Measurements from ENCODE around the gene KIF5C. TPM values are rescaled to one million over a fixed set of nuclear protein-coding genes. Genes with fewer than 3 reads are reported as not detected.

The KIF5C gene
- total and polyA plus RNA-seq, 7 donors: 0.22 to 1.1 (median 0.59) TPM

GRCh38 chr2:148865512-148865911, 9.5 kb upstream of the KIF5C start:
- WGBS, 3 donors: 85 to 88% (median 85%) methylated on average over 5 of the region's 5 CpGs
- Histone ChIP-seq H3K27me3 (ENCODE audit: insufficient read depth in 3 of 3, low read length in 2 of 3) (peaks cover 0 to 10% (median 0%) of the 10 kb centered on the region in 3 donors), H3K27ac (no peak overlapping the region), H3K36me3 (ENCODE audit: insufficient read depth in 1 of 2, low read depth in 1 of 2) (no peaks in the 10 kb centered on the region), H3K4me1 (no peaks in the 10 kb centered on the region), H3K4me3 (no peak overlapping the region), H3K9me3 (no peaks in the 10 kb centered on the region)
- ATAC-seq: no peak
- DNase-seq: no peak
- TF ChIP-seq, protein P1, sequence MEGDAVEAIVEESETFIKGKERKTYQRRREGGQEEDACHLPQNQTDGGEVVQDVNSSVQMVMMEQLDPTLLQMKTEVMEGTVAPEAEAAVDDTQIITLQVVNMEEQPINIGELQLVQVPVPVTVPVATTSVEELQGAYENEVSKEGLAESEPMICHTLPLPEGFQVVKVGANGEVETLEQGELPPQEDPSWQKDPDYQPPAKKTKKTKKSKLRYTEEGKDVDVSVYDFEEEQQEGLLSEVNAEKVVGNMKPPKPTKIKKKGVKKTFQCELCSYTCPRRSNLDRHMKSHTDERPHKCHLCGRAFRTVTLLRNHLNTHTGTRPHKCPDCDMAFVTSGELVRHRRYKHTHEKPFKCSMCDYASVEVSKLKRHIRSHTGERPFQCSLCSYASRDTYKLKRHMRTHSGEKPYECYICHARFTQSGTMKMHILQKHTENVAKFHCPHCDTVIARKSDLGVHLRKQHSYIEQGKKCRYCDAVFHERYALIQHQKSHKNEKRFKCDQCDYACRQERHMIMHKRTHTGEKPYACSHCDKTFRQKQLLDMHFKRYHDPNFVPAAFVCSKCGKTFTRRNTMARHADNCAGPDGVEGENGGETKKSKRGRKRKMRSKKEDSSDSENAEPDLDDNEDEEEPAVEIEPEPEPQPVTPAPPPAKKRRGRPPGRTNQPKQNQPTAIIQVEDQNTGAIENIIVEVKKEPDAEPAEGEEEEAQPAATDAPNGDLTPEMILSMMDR (IDR thresholded peaks at IDR 0.05): no peak
- intact Hi-C loops (cut with DNase I): no loop called here

- H3K4me1 ChIP-seq: no peaks in the 10 kb centered on the region
Measured at GRCh38 chr2:148866091-148866490, 8.9 kb upstream of the KIF5C start.

DNA sequence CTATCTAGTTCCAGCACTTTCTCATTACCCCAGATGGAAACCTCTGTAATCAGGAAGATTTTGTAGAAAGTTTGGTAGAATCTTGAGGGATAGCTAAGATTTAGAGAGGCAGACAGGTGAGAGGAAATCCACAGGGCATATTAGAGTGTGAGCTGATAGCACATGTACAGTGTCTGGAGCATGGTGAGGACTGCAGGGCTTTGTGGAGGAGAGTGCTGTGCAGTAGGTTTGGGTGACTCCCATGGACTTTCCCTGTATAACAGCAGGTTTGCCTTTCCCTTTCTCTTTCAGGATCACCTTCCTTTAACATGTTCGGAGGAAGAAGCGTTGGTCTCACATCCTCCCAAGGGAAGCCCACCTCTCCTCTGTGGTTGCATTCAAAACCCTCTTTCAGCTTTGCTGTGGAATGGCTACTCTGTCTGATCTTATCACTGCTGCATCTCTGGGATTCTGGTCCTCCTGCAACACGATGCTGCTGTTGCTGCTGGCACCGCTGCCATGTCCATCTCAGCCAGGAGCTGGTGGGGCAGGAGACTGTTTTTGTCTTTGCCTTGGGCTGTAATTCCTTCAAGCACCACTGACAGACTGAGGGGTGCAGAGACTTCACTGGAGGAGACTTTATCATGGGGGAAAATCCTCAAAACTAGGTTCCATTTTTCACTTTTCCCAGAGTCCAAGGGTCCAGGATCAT, 7.8 kb upstream of the KIF5C start:
- ATAC-seq (no peak), DNase-seq (no peak)
- Histone ChIP-seq H3K9me3 (no peaks in the 10 kb centered on the region), H3K27ac (no peak overlapping the region), H3K27me3 (ENCODE audit: insufficient read depth in 3 of 3, low read length in 2 of 3) (peaks cover 0 to 10% (median 0%) of the 10 kb centered on the region in 3 donors), H3K4me3 (no peak overlapping the region), H3K36me3 (ENCODE audit: insufficient read depth in 1 of 2, low read depth in 1 of 2) (no peaks in the 10 kb centered on the region), H3K4me1 (no peaks in the 10 kb centered on the region)
- TF ChIP-seq, protein P1 (IDR thresholded peaks at IDR 0.05): no peak
- WGBS, 3 donors: 68 to 74% (median 69%) methylated on average over 4 of the region's 4 CpGs
- intact Hi-C loops (cut with DNase I): no loop called here

More at GRCh38 chr2:148866091-148866490, 8.9 kb upstream of the KIF5C start:
- TF ChIP-seq, protein P1 (IDR thresholded peaks at IDR 0.05): no peak
- DNase-seq (no peak), ATAC-seq (no peak)
- H3K36me3 ChIP-seq (ENCODE audit: insufficient read depth in 1 of 2, low read depth in 1 of 2): no peaks in the 10 kb centered on the region
- 60 to 71% (median 61%) methylated on average over 4 of the region's 4 CpGs for WGBS, 3 donors
- intact Hi-C loops (cut with DNase I): no loop called here
- H3K27me3 ChIP-seq (ENCODE audit: insufficient read depth in 3 of 3, low read length in 2 of 3): peaks cover 0 to 10% (median 0%) of the 10 kb centered on the region in 3 donors
- no peak overlapping the region for H3K27ac ChIP-seq
- H3K4me3 ChIP-seq: no peak overlapping the region
- H3K9me3 ChIP-seq: no peaks in the 10 kb centered on the region

GRCh38 chr2:148875387-148876051, 492 bp downstream of the KIF5C start:
- Histone ChIP-seq H3K4me3 (peak overlapping the region; percentile 50), H3K27ac (no peak overlapping the region), H3K4me1 (peaks cover 11% of the 10 kb centered on the region), H3K9me3 (no peaks in the 10 kb centered on the region), H3K36me3 (ENCODE audit: insufficient read depth in 1 of 2, low read depth in 1 of 2) (no peaks in the 10 kb centered on the region), H3K27me3 (ENCODE audit: insufficient read depth in 3 of 3, low read length in 2 of 3) (peaks cover 0 to 57% (median 3%) of the 10 kb centered on the region in 3 donors)
- DNase-seq (no peak), ATAC-seq (no peak)
- WGBS, 3 donors: 1% methylated on average over 54 to 72 of the region's 74 CpGs
- intact Hi-C loops (cut with DNase I): no loop called here
- TF ChIP-seq, protein P1 (IDR thresholded peaks at IDR 0.05): no peak

Data from psoas muscle (tissue), 8 donors.